GM12878 (cell line): ENCODE measurements around the gene RSPH1. TPM values are rescaled to one million over a fixed set of nuclear protein-coding genes. Genes with fewer than 3 reads are reported as not detected.

ENCODE experiments used
- CHD2 ChIP-seq: IDR thresholded peaks from 2 replicates; pipeline ENCODE4 v1.6.1; 2011; ENCODE audit warnings: low read depth, low read length, improper control_type of control experiment, borderline replicate concordance
- CREB1 ChIP-seq: IDR thresholded peaks from 2 replicates; pipeline ENCODE4 v1.6.1; 2012; ENCODE audit warnings: low read depth, mild to moderate bottlenecking, inconsistent platforms
- FOXM1 ChIP-seq: IDR thresholded peaks from 2 replicates; pipeline ENCODE4 v1.6.1; 2012; ENCODE audit warnings: low read depth, mild to moderate bottlenecking, inconsistent platforms, low read length, moderate library complexity
- IKZF1 ChIP-seq: fragments of 450-650 bp; conservative IDR thresholded peaks from 2 replicates; pipeline ENCODE4 v1.6.1; 2017; ENCODE audit warnings: antibody characterized with exemption, mild to moderate bottlenecking
- IKZF2 ChIP-seq, 2 experiments: fragments of 450-650 bp; IDR thresholded peaks; 2 replicates each; pipeline ENCODE4 v1.6.1; 2017; ENCODE audit warnings: mild to moderate bottlenecking in 2 of 2, moderate library complexity in 2 of 2
- NBN ChIP-seq: fragments of 450-650 bp; IDR thresholded peaks from 2 replicates; pipeline ENCODE4 v1.6.1; 2016
- NFYA ChIP-seq: IDR thresholded peaks from 2 replicates; pipeline ENCODE4 v1.6.1; 2011; ENCODE audit warnings: low read depth, mild to moderate bottlenecking, low read length, improper control_type of control experiment, borderline replicate concordance
- PML ChIP-seq: IDR thresholded peaks from 2 replicates; pipeline ENCODE4 v1.6.1; 2012; ENCODE audit warnings: low read length, inconsistent platforms
- POU2F2 ChIP-seq: IDR thresholded peaks from 3 replicates; pipeline ENCODE4 v1.6.1; 2011; ENCODE audit warnings: low read depth, mild to moderate bottlenecking, low read length, borderline replicate concordance
- SIX5 ChIP-seq: IDR thresholded peaks from 2 replicates; pipeline ENCODE4 v1.6.1; 2011; ENCODE audit warnings: mild to moderate bottlenecking, low read depth, low read length, moderate library complexity; ENCODE audit not compliant: severe bottlenecking
- SREBF2 ChIP-seq: IDR thresholded peaks from 2 replicates; pipeline ENCODE4 v1.6.1; 2012; ENCODE audit warnings: mild to moderate bottlenecking, low read length
- TCF12 ChIP-seq: IDR thresholded peaks from 2 replicates; pipeline ENCODE4 v1.6.1; 2011; ENCODE audit warnings: low read depth, mild to moderate bottlenecking, low read length
- ZBED1 ChIP-seq: IDR thresholded peaks from 2 replicates; pipeline ENCODE4 v1.6.1; 2016; ENCODE audit warnings: borderline replicate concordance
- ZNF217 ChIP-seq: fragments of 450-650 bp; IDR thresholded peaks from 2 replicates; pipeline ENCODE4 v1.6.1; 2017; ENCODE audit warnings: antibody characterized with exemption, mild to moderate bottlenecking
- ZSCAN29 ChIP-seq: fragments of 450-650 bp; IDR thresholded peaks from 2 replicates; pipeline ENCODE4 v1.6.1; 2017; ENCODE audit warnings: mild to moderate bottlenecking, moderate library complexity
- polyA plus RNA-seq, 11 experiments: library from polyadenylated mRNA; depleted of rRNA in 4 of 11; unstranded in 6 of 11; stranded (reverse) in 5 of 11; fragments of >200 nt; fragmentation: Nextera tagmentation in 4 of 11; fragmentation: Illumina TruSeq in 1 of 11; extraction: Ambion mirVana in 4 of 11; extraction: Trizol in 1 of 11; gene quantifications; 1 replicate in 1 of 11; 2 replicates in 10 of 11; pipeline versions ENCODE4 v1.2.1 to v1.2.3, GENCODE V29; 2011 to 2016; ENCODE audit warnings: inconsistent platforms in 2 of 11, missing spikeins in 2 of 11, low read depth in 1 of 11
- total RNA-seq, 4 experiments: library from RNA; depleted of rRNA in 3 of 4; stranded (reverse); fragments of >200 nt in 3 of 4; fragmentation: Illumina TruSeq in 1 of 4; extraction: Trizol in 1 of 4; gene quantifications; 2 replicates each; pipeline versions ENCODE4 v1.2.1 to v1.2.3, GENCODE V29; 2013 to 2021
- TF ChIP-seq, protein P1 (sequence below): fragments of 450-650 bp; IDR thresholded peaks from 2 replicates; pipeline ENCODE4 v1.6.1; 2017; ENCODE audit warnings: mild to moderate bottlenecking, moderate library complexity
- TF ChIP-seq, protein P2 (sequence below): IDR thresholded peaks from 2 replicates; pipeline ENCODE4 v1.6.1; 2012; ENCODE audit warnings: low read length, inconsistent platforms
- TF ChIP-seq, protein P3 (sequence below): IDR thresholded peaks from 2 replicates; pipeline ENCODE4 v1.6.1; 2011; ENCODE audit warnings: borderline replicate concordance, low read depth, mild to moderate bottlenecking, moderate library complexity, mixed read lengths, low read length; ENCODE audit not compliant: insufficient read depth; ENCODE audit errors: extremely low read length
- TF ChIP-seq, protein P4 (sequence below): IDR thresholded peaks from 2 replicates; pipeline ENCODE4 v1.6.1; 2012; ENCODE audit warnings: mild to moderate bottlenecking, low read depth, low read length

The RSPH1 gene
- total and polyA plus RNA-seq, 10 of the 15 experiments (the other 5 are each of a cell fraction or from before 2014, with no cell fraction given): 0.11 to 1.4 (median 0.38) TPM

DNA sequence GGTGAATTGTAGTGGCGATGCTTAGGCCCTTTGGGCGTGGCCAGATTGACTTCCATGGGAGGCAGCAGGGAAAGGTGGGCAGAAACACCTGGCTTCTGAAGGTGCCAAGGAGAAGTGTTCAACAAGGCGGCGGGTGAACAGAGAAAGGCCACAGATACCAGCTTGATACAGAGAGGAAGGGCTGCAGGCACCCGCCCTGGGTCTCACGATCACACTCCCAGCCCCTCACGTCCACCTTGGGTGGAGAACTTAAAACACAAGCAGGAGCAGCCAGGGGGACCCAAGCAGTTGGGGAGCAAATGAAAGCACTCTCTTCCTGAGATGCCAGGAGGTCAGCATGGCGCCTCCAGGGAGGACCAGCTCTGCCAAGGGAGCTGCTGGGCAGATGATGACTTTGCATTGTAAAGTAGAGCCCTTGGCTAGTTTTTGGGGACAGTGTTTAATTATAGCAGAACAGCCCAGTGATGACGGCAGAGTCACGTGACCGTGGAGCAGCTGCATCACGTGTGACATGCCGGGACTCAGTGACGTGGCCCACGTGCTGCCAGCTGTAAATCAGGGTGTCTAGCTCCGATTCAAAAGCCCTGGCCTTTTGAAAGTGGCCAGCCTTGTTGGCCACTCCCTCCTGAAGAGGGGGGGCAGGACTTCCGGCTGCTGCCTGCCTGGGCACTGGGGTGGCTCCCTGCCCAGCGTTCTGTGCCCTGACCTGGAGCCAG lies 36.6 kb upstream of the RSPH1 start (continued):
- TF ChIP-seq POU2F2 (no peak), TCF12 (peak; percentile 69; the same call in 1 of the 2 replicates), ZSCAN29 (no peak), FOXM1 (no peak), ZNF217 (no peak), NBN (no peak), SREBF2 (no peak), ZBED1 (no peak), CHD2 (no peak), NFYA (no peak), SIX5 (no peak), IKZF1 (peak; percentile 59), CREB1 (no peak), IKZF2 (IDR thresholded peaks at IDR 0.05) (peak in 1 of 2 experiments; percentile 38; a peak in 2 of 4 replicates), PML (no peak)
- TF ChIP-seq, protein P1, sequence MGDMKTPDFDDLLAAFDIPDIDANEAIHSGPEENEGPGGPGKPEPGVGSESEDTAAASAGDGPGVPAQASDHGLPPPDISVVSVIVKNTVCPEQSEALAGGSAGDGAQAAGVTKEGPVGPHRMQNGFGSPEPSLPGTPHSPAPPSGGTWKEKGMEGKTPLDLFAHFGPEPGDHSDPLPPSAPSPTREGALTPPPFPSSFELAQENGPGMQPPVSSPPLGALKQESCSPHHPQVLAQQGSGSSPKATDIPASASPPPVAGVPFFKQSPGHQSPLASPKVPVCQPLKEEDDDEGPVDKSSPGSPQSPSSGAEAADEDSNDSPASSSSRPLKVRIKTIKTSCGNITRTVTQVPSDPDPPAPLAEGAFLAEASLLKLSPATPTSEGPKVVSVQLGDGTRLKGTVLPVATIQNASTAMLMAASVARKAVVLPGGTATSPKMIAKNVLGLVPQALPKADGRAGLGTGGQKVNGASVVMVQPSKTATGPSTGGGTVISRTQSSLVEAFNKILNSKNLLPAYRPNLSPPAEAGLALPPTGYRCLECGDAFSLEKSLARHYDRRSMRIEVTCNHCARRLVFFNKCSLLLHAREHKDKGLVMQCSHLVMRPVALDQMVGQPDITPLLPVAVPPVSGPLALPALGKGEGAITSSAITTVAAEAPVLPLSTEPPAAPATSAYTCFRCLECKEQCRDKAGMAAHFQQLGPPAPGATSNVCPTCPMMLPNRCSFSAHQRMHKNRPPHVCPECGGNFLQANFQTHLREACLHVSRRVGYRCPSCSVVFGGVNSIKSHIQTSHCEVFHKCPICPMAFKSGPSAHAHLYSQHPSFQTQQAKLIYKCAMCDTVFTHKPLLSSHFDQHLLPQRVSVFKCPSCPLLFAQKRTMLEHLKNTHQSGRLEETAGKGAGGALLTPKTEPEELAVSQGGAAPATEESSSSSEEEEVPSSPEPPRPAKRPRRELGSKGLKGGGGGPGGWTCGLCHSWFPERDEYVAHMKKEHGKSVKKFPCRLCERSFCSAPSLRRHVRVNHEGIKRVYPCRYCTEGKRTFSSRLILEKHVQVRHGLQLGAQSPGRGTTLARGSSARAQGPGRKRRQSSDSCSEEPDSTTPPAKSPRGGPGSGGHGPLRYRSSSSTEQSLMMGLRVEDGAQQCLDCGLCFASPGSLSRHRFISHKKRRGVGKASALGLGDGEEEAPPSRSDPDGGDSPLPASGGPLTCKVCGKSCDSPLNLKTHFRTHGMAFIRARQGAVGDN: peak; percentile 97
- TF ChIP-seq, protein P2, sequence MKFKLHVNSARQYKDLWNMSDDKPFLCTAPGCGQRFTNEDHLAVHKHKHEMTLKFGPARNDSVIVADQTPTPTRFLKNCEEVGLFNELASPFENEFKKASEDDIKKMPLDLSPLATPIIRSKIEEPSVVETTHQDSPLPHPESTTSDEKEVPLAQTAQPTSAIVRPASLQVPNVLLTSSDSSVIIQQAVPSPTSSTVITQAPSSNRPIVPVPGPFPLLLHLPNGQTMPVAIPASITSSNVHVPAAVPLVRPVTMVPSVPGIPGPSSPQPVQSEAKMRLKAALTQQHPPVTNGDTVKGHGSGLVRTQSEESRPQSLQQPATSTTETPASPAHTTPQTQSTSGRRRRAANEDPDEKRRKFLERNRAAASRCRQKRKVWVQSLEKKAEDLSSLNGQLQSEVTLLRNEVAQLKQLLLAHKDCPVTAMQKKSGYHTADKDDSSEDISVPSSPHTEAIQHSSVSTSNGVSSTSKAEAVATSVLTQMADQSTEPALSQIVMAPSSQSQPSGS: no peak
- TF ChIP-seq, protein P3, sequence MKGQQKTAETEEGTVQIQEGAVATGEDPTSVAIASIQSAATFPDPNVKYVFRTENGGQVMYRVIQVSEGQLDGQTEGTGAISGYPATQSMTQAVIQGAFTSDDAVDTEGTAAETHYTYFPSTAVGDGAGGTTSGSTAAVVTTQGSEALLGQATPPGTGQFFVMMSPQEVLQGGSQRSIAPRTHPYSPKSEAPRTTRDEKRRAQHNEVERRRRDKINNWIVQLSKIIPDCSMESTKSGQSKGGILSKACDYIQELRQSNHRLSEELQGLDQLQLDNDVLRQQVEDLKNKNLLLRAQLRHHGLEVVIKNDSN: peak; percentile 84
- TF ChIP-seq, protein P4, sequence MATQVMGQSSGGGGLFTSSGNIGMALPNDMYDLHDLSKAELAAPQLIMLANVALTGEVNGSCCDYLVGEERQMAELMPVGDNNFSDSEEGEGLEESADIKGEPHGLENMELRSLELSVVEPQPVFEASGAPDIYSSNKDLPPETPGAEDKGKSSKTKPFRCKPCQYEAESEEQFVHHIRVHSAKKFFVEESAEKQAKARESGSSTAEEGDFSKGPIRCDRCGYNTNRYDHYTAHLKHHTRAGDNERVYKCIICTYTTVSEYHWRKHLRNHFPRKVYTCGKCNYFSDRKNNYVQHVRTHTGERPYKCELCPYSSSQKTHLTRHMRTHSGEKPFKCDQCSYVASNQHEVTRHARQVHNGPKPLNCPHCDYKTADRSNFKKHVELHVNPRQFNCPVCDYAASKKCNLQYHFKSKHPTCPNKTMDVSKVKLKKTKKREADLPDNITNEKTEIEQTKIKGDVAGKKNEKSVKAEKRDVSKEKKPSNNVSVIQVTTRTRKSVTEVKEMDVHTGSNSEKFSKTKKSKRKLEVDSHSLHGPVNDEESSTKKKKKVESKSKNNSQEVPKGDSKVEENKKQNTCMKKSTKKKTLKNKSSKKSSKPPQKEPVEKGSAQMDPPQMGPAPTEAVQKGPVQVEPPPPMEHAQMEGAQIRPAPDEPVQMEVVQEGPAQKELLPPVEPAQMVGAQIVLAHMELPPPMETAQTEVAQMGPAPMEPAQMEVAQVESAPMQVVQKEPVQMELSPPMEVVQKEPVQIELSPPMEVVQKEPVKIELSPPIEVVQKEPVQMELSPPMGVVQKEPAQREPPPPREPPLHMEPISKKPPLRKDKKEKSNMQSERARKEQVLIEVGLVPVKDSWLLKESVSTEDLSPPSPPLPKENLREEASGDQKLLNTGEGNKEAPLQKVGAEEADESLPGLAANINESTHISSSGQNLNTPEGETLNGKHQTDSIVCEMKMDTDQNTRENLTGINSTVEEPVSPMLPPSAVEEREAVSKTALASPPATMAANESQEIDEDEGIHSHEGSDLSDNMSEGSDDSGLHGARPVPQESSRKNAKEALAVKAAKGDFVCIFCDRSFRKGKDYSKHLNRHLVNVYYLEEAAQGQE: no peak
